NB4 (cell line): ENCODE results near the gene SLCO4A1.

Experiments used
- DNase-seq: peaks from one replicate; pipeline ENCODE4 v3.0.0; 2010; ENCODE audit warnings: low read depth
- H3K4me3 ChIP-seq: one replicate; pipeline ENCODE4 v1.5.1; 2011; ENCODE audit warnings: mild to moderate bottlenecking, low read depth, low read length, moderate library complexity
- CTCF ChIP-seq: IDR thresholded peaks from one replicate; pipeline ENCODE4 v1.5.1; 2012; ENCODE audit warnings: low read depth, low read length
- MAX ChIP-seq: IDR thresholded peaks from 2 replicates; pipeline ENCODE4 v1.6.1; 2011; ENCODE audit warnings: low read depth, low read length
- MYC ChIP-seq: IDR thresholded peaks from 2 replicates; pipeline ENCODE4 v1.6.1; 2011; ENCODE audit warnings: low read depth, low read length
- POLR2A ChIP-seq: IDR thresholded peaks from 2 replicates; pipeline ENCODE4 v1.6.1; 2011; ENCODE audit warnings: mild to moderate bottlenecking; ENCODE audit not compliant: insufficient read length; ENCODE audit errors: extremely low read depth

SLCO4A1 gene

GRCh38 chr20:62629864-62630470 is 12.3 kb upstream of the SLCO4A1 start:
- DNase-seq: no peak
- H3K4me3 ChIP-seq: no peak overlapping the region
- TF ChIP-seq MYC (no peak), POLR2A (no peak), MAX (no peak), CTCF (no peak)

- no peak for TF ChIP-seq MAX
- no peak for TF ChIP-seq MYC
- no peak for TF ChIP-seq POLR2A
- TF ChIP-seq CTCF: no peak
- DNase-seq: no peak
- no peak overlapping the region for H3K4me3 ChIP-seq
Observed at GRCh38 chr20:62631336-62632308, 10.7 kb upstream of the SLCO4A1 start.

GRCh38 chr20:62632575-62633090 is 9.7 kb upstream of the SLCO4A1 start:
- no peak overlapping the region for H3K4me3 ChIP-seq
- TF ChIP-seq MAX: no peak
- TF ChIP-seq POLR2A: no peak
- TF ChIP-seq CTCF: no peak
- TF ChIP-seq MYC: no peak
- DNase-seq: no peak

- H3K4me3 ChIP-seq: no peak overlapping the region
- DNase-seq: no peak
- TF ChIP-seq CTCF: no peak
Observed at GRCh38 chr20:62633598-62634329, 8.5 kb upstream of the SLCO4A1 start.

GRCh38 chr20:62634330-62634967 is 7.9 kb upstream of the SLCO4A1 start:
- H3K4me3 ChIP-seq: no peak overlapping the region
- no peak for DNase-seq
- no peak for TF ChIP-seq CTCF
- TF ChIP-seq POLR2A: no peak
- no peak for TF ChIP-seq MYC
- no peak for TF ChIP-seq MAX
